HCT116 (cell line): ENCODE results near the gene OR8G5. TPM values are rescaled to one million over a fixed set of nuclear protein-coding genes. Genes with fewer than 3 reads are reported as not detected.

Experiments
- ATAC-seq: fragments of 200-7000 bp; cut with Tn5 transposase; 2 replicates; pipeline ENCODE4 v1.9.1; 2020; ENCODE audit warnings: mild to moderate bottlenecking, moderate library complexity
- BruUV-seq: library from RNA; stranded (reverse); fragments of 400-500 nt; replicated peaks from 2 replicates; lab custom pipeline; 2021; lab: Mats Ljungman, UMichigan
- CTCF ChIA-PET: fragments of 300-600 bp; sonication (Branson Sonifier 250); formaldehyde crosslinking; loops from one replicate; lab custom pipeline; 2021; ENCODE audit warnings: antibody characterized with exemption; lab: Charles Lee
- POLR2A ChIA-PET: fragments of 300-600, 350-600 bp; sonication (Branson Sonifier 250); formaldehyde crosslinking; loops from one replicate; lab custom pipeline; 2021; ENCODE audit warnings: antibody characterized with exemption; lab: Charles Lee
- RAD21 ChIA-PET, 2 experiments: fragments of 300-600 bp; sonication (Branson Sonifier 250); formaldehyde crosslinking; loops; one replicate each; lab custom pipeline; 2023; ENCODE audit warnings: low total read pairs in 2 of 2; ENCODE audit not compliant: uncharacterized antibody in 2 of 2, unreplicated experiment in 2 of 2, low non-redundant PET in 1 of 2; lab: Charles Lee
- DNase-seq: peaks from one replicate; pipeline ENCODE4 v3.0.0-alpha.2; 2010; ENCODE audit warnings: low read depth, low spot score
- H2AFZ ChIP-seq: fragments of 200-600 bp; shearing (Covaris generic), sonication (generic); 2 replicates; pipeline ENCODE4 v1.6.1; 2017; ENCODE audit warnings: low read depth, mixed run types, mixed read lengths, antibody characterized with exemption, low read length; ENCODE audit not compliant: poor library complexity, severe bottlenecking
- H3K27ac ChIP-seq: 2 replicates; pipeline ENCODE4 v1.5.1; 2012; ENCODE audit warnings: low read depth, low read length
- H3K27me3 ChIP-seq: fragments of 200-600 bp; sonication (generic); 2 replicates; pipeline ENCODE4 v1.6.1; 2016; ENCODE audit warnings: mixed run types, low read length, mixed read lengths; ENCODE audit not compliant: insufficient read depth
- H3K36me3 ChIP-seq, 2 experiments: fragments of 200-500 bp in 1 of 2; fragments of 200-600 bp in 1 of 2; sonication (Bioruptor generic) in 1 of 2; sonication (generic) in 1 of 2; 2 replicates each; pipeline versions ENCODE4 v1.5.1 to v1.6.1; 2014 to 2016; ENCODE audit warnings: low read length in 2 of 2, inconsistent platforms in 1 of 2, mixed read lengths in 1 of 2, mixed run types in 1 of 2; ENCODE audit not compliant: insufficient read depth in 2 of 2, control insufficient read depth in 1 of 2
- H3K4me1 ChIP-seq, 2 experiments: fragments of 200-600 bp in 1 of 2; sonication (generic) in 1 of 2; 2 replicates each; pipeline versions ENCODE4 v1.5.1 to v1.6.1; 2012 to 2017; ENCODE audit warnings: low read length in 2 of 2, inconsistent platforms in 1 of 2, mild to moderate bottlenecking in 1 of 2, mixed read lengths in 1 of 2, mixed run types in 1 of 2, moderate library complexity in 1 of 2; ENCODE audit not compliant: insufficient read depth in 2 of 2, control insufficient read depth in 1 of 2
- H3K4me2 ChIP-seq: fragments of 200-600 bp; sonication (generic); 2 replicates; pipeline ENCODE4 v1.6.1; 2017; ENCODE audit warnings: mixed run types, low read length, mixed read lengths
- H3K4me3 ChIP-seq, 2 experiments: fragments of 200-600 bp in 1 of 2; sonication (generic) in 1 of 2; replicated peaks in 1 of 2; 2 replicates each; pipeline ENCODE4 v1.5.1; 2011 to 2016; ENCODE audit warnings: low read length in 2 of 2, control low read depth in 1 of 2, low read depth in 1 of 2, mild to moderate bottlenecking in 1 of 2, mixed read lengths in 1 of 2, mixed run types in 1 of 2
- H3K79me2 ChIP-seq: fragments of 200-600 bp; sonication (generic); 2 replicates; pipeline ENCODE4 v1.6.1; 2017; ENCODE audit warnings: mild to moderate bottlenecking, mixed run types, low read length, moderate library complexity, mixed read lengths; ENCODE audit not compliant: insufficient read depth
- H3K9ac ChIP-seq: fragments of 200-600 bp; sonication (generic); 2 replicates; pipeline ENCODE4 v1.6.1; 2016; ENCODE audit warnings: low read length, mixed read lengths
- H3K9me2 ChIP-seq: fragments of 200-600 bp; sonication (generic), shearing (Covaris generic); 2 replicates; pipeline ENCODE4 v1.6.1; 2017; ENCODE audit warnings: mixed run types, mild to moderate bottlenecking, moderate library complexity; ENCODE audit not compliant: insufficient read depth
- H3K9me3 ChIP-seq, 2 experiments: fragments of 200-500 bp in 1 of 2; fragments of 200-600 bp in 1 of 2; sonication (Bioruptor generic) in 1 of 2; sonication (generic) in 1 of 2; 2 replicates each; pipeline ENCODE4 v1.6.1; 2014 to 2017; ENCODE audit warnings: low read length in 2 of 2, mixed read lengths in 2 of 2, inconsistent platforms in 1 of 2, low read depth in 1 of 2, mild to moderate bottlenecking in 1 of 2, mixed run types in 1 of 2, moderate library complexity in 1 of 2; ENCODE audit not compliant: control insufficient read depth in 1 of 2, insufficient read depth in 1 of 2
- H4K20me1 ChIP-seq: fragments of 200-600 bp; sonication (generic), shearing (Covaris generic); 2 replicates; pipeline ENCODE4 v1.6.1; 2017; ENCODE audit warnings: mixed run types, mild to moderate bottlenecking, moderate library complexity; ENCODE audit not compliant: insufficient read depth
- CEBPB ChIP-seq: IDR thresholded peaks from 2 replicates; pipeline ENCODE4 v1.6.1; 2012; ENCODE audit warnings: low read depth
- EGR1 ChIP-seq: IDR thresholded peaks from 2 replicates; pipeline ENCODE4 v1.6.1; 2012; ENCODE audit warnings: low read depth
- ELF1 ChIP-seq: IDR thresholded peaks from 2 replicates; pipeline ENCODE4 v1.6.1; 2012; ENCODE audit warnings: low read depth, borderline replicate concordance
- EZH2 ChIP-seq: fragments of 200-600 bp; sonication (generic); IDR thresholded peaks from 2 replicates; pipeline ENCODE4 v1.6.1; 2017; ENCODE audit warnings: antibody characterized with exemption, mixed run types
- FOSL1 ChIP-seq: IDR thresholded peaks from 2 replicates; pipeline ENCODE4 v1.6.1; 2012; ENCODE audit warnings: low read depth
- JUND ChIP-seq: IDR thresholded peaks from 2 replicates; pipeline ENCODE4 v1.6.1; 2012
- POLR2A ChIP-seq: IDR thresholded peaks from 2 replicates; pipeline ENCODE4 v1.7.0; 2011; ENCODE audit warnings: borderline replicate concordance; ENCODE audit not compliant: insufficient read depth, insufficient read length; ENCODE audit errors: extremely low read depth
- POLR2AphosphoS5 ChIP-seq: IDR thresholded peaks from 2 replicates; pipeline ENCODE4 v1.6.1; 2011; ENCODE audit warnings: mild to moderate bottlenecking, low read depth, low read length, moderate library complexity
- RAD21 ChIP-seq: IDR thresholded peaks from 2 replicates; pipeline ENCODE4 v1.6.1; 2012; ENCODE audit warnings: low read depth, mild to moderate bottlenecking
- SP1 ChIP-seq: IDR thresholded peaks from 2 replicates; pipeline ENCODE4 v1.6.1; 2012; ENCODE audit warnings: low read depth
- ZFX ChIP-seq: fragments of 450-650 bp; IDR thresholded peaks from 2 replicates; pipeline ENCODE4 v1.6.1; 2017
- ZNF274 ChIP-seq: fragments of 200-500 bp; sonication (Bioruptor generic); IDR thresholded peaks from 2 replicates; pipeline ENCODE4 v1.6.1; 2014; ENCODE audit warnings: mild to moderate bottlenecking, low read depth, low read length, inconsistent platforms
- intact Hi-C: fragments of 100-400 bp; cut with micrococcal nuclease; formaldehyde crosslinking; loops from 2 replicates; pipeline ENCODE4 v1.10.0; 2022
- total RNA-seq: library from RNA; stranded (reverse); gene quantifications from one replicate; pipeline ENCODE4 v1.2.1, GENCODE V29; 2021; ENCODE audit not compliant: unreplicated experiment
- TF ChIP-seq, protein P1 (sequence below), 3 experiments: fragments of 200-600 bp in 1 of 3; sonication (generic) in 1 of 3; IDR thresholded peaks in 2 of 3; conservative IDR thresholded peaks in 1 of 3; 2 replicates each; pipeline ENCODE4 v1.5.1; 2012 to 2017; ENCODE audit warnings: low read depth in 2 of 3, low read length in 2 of 3, antibody characterized with exemption in 1 of 3, borderline replicate concordance in 1 of 3, control low read depth in 1 of 3, mild to moderate bottlenecking in 1 of 3, mixed read lengths in 1 of 3, mixed run types in 1 of 3, moderate library complexity in 1 of 3; ENCODE audit not compliant: insufficient read depth in 1 of 3
- TF ChIP-seq, protein P2 (sequence below): IDR thresholded peaks from 2 replicates; pipeline ENCODE4 v1.6.1; 2012
- TF ChIP-seq, protein P3 (sequence below): IDR thresholded peaks from 2 replicates; pipeline ENCODE4 v1.6.1; 2012

Gene OR8G5
- total RNA-seq, 1 experiment from 2014 or later: not detected

DNA sequence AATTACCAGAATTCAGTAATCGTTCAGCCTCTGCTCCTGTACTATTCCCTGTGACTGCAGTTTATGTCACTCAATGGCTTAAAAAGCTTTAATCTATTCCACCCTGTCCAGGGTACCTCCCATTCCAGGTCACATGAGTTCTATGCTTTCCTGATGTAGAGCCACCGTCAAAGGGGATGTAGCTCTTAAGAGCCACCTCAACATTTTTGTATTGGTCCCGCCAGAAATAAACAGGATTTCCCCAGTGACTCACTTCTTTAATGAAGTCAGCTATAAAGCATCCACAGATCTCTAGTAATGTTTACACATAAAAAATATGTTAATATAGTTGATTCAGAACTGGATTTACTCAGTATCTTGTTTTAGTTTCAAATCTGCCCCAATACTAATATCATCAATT, 58.9 kb downstream of the OR8G5 start:
- ATAC-seq (no peak), DNase-seq (no peak)
- no peak overlapping the region for H3K9ac ChIP-seq
- no peaks in the 10 kb centered on the region for H4K20me1 ChIP-seq
- ChIA-PET POLR2A (no interaction called here), CTCF (no interaction called here), RAD21 (no interaction called here)
- H3K4me3 ChIP-seq: no peak overlapping the region
- H3K4me1 ChIP-seq: no peaks in the 10 kb centered on the region
- H3K27me3 ChIP-seq: peaks cover 50% of the 10 kb centered on the region
- intact Hi-C loops: no loop called here
- no peak overlapping the region for H2AFZ ChIP-seq
- no TSS peak for BruUV-seq
- no peaks in the 10 kb centered on the region for H3K9me2 ChIP-seq
- H3K36me3 ChIP-seq: no peaks in the 10 kb centered on the region
- H3K27ac ChIP-seq: no peak overlapping the region
- TF ChIP-seq, protein P1, sequence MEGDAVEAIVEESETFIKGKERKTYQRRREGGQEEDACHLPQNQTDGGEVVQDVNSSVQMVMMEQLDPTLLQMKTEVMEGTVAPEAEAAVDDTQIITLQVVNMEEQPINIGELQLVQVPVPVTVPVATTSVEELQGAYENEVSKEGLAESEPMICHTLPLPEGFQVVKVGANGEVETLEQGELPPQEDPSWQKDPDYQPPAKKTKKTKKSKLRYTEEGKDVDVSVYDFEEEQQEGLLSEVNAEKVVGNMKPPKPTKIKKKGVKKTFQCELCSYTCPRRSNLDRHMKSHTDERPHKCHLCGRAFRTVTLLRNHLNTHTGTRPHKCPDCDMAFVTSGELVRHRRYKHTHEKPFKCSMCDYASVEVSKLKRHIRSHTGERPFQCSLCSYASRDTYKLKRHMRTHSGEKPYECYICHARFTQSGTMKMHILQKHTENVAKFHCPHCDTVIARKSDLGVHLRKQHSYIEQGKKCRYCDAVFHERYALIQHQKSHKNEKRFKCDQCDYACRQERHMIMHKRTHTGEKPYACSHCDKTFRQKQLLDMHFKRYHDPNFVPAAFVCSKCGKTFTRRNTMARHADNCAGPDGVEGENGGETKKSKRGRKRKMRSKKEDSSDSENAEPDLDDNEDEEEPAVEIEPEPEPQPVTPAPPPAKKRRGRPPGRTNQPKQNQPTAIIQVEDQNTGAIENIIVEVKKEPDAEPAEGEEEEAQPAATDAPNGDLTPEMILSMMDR (IDR thresholded peaks at IDR 0.05 in 2 of 3, conservative IDR thresholded peaks at IDR 0.05 in 1 of 3; ENCODE audit: borderline replicate concordance in 1 of 3, insufficient read depth in 1 of 3, low read depth in 2 of 3, low read length in 2 of 3): no peak
- no peak for TF ChIP-seq EGR1
- TF ChIP-seq POLR2AphosphoS5: no peak
- TF ChIP-seq, protein P2, sequence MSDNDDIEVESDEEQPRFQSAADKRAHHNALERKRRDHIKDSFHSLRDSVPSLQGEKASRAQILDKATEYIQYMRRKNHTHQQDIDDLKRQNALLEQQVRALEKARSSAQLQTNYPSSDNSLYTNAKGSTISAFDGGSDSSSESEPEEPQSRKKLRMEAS: no peak
- TF ChIP-seq ZFX: no peak
- TF ChIP-seq, protein P3, sequence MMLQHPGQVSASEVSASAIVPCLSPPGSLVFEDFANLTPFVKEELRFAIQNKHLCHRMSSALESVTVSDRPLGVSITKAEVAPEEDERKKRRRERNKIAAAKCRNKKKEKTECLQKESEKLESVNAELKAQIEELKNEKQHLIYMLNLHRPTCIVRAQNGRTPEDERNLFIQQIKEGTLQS: no peak
- TF ChIP-seq EZH2: no peak
- TF ChIP-seq ELF1: no peak
- TF ChIP-seq ZNF274: no peak
- TF ChIP-seq POLR2A: no peak
- TF ChIP-seq FOSL1: no peak
- TF ChIP-seq JUND: no peak
- TF ChIP-seq CEBPB: no peak
- no peak for TF ChIP-seq RAD21
- TF ChIP-seq SP1: no peak
- TF ChIP-seq, all 23 proteins: peak for 0
- no peaks in the 10 kb centered on the region for H3K9me3 ChIP-seq
- no peak overlapping the region for H3K4me2 ChIP-seq
- no peaks in the 10 kb centered on the region for H3K79me2 ChIP-seq

Other genes starting within 250 kb of the OR8G5 start
- gene OR10G4, start 243.4 kb upstream of the OR8G5 start, total RNA-seq: not detected
- not detected for gene OR10G9, start 233.4 kb upstream of the OR8G5 start, total RNA-seq
- not detected for gene OR10G8, start 229.6 kb upstream of the OR8G5 start, total RNA-seq
- not detected for gene OR10G7, start 215.1 kb upstream of the OR8G5 start, total RNA-seq
- 5.0 TPM for gene VWA5A, start 140.9 kb upstream of the OR8G5 start, total RNA-seq
- gene OR10D3, start 73.0 kb upstream of the OR8G5 start, total RNA-seq: not detected
- gene OR8G1, start 15.3 kb upstream of the OR8G5 start, total RNA-seq: not detected
- not detected for gene OR8D1, start 57.6 kb downstream of the OR8G5 start, total RNA-seq
- gene OR8D2, start 63.8 kb downstream of the OR8G5 start, total RNA-seq: not detected
- gene OR8B2, start 128.1 kb downstream of the OR8G5 start, total RNA-seq: not detected
- not detected for gene OR8B3, start 142.6 kb downstream of the OR8G5 start, total RNA-seq
- gene OR8B4, start 168.5 kb downstream of the OR8G5 start, total RNA-seq: not detected
- gene OR8B8, start 189.3 kb downstream of the OR8G5 start, total RNA-seq: not detected